ENCODE data around the gene ANTKMT. TPM values are rescaled to one million over a fixed set of nuclear protein-coding genes. Genes with fewer than 3 reads are reported as not detected.

ANTKMT gene
- total and polyA plus RNA-seq, 10 donors: 28.6 to 77.2 (median 38.7) TPM

DNA sequence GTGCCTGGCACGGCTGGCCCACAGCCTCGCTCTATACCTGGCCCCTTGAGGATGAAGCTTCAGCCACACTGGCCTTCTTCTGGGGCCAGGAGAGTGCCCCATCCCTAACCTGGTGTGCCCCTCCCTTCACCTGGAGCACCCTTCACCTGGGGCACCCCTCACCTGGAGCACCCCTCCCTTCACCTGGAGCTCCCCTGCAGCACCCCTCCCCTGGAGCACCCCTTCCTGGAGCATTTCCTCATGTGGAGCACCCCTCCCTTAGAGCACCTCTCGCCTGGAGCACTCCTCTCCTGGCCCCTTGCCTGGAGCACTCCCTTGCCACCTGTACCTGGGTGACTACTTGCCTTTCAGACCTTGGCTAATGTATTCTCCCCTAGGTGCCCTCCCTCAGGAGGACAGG lies 12.9 kb upstream of the ANTKMT start:
- no peaks in the 10 kb centered on the region for H3K9me3 ChIP-seq
- peaks cover 8 to 100% (median 81%) of the 10 kb centered on the region in 7 donors for H3K27me3 ChIP-seq (replicated peaks in 1 of 7)
- H3K36me3 ChIP-seq: no peaks in the 10 kb centered on the region
- H3K27ac ChIP-seq: no peak overlapping the region
- peaks cover 0 to 37% (median 16%) of the 10 kb centered on the region in 6 donors for H3K4me1 ChIP-seq
- WGBS, 5 donors: 51 to 59% (median 56%) methylated on average over 3 of the region's 3 CpGs
- no peak overlapping the region for H3K4me3 ChIP-seq
- no peak for DNase-seq
- TF ChIP-seq POLR2A (IDR thresholded peaks at IDR 0.05) (no peak), POLR2AphosphoS5 (IDR thresholded peaks at IDR 0.05) (no peak)
- TF ChIP-seq, protein P1, sequence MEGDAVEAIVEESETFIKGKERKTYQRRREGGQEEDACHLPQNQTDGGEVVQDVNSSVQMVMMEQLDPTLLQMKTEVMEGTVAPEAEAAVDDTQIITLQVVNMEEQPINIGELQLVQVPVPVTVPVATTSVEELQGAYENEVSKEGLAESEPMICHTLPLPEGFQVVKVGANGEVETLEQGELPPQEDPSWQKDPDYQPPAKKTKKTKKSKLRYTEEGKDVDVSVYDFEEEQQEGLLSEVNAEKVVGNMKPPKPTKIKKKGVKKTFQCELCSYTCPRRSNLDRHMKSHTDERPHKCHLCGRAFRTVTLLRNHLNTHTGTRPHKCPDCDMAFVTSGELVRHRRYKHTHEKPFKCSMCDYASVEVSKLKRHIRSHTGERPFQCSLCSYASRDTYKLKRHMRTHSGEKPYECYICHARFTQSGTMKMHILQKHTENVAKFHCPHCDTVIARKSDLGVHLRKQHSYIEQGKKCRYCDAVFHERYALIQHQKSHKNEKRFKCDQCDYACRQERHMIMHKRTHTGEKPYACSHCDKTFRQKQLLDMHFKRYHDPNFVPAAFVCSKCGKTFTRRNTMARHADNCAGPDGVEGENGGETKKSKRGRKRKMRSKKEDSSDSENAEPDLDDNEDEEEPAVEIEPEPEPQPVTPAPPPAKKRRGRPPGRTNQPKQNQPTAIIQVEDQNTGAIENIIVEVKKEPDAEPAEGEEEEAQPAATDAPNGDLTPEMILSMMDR (IDR thresholded peaks at IDR 0.05 in 8 of 11, conservative IDR thresholded peaks at IDR 0.05 in 3 of 11): no peak
- intact Hi-C loops (cut with DNase I; ENCODE audit: low total_unique reads): no loop called here

DNA sequence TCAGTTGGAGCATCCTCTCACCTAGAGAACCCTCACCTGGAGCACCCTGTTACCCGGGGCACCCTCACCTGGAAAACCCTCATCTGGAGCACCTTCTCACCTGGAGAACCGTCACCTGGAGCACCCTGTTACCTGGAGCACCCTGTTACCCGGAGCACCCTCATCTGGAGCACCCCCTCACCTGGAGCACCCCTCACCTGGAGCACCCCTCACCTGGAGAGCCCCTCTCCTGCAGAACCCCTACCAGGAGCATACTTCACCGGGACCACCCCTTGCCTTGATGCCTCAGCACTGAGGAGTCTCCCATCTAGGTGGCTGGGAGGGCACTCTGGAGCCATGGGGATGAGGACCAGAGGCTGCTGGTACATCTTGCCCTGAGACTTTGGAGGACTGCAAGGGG lies 12.0 kb upstream of the ANTKMT start:
- 67 to 90% (median 80%) methylated on average over 3 to 4 of the region's 4 CpGs for WGBS, 5 donors
- no peak for DNase-seq
- TF ChIP-seq, protein P1 (IDR thresholded peaks at IDR 0.05 in 8 of 11, conservative IDR thresholded peaks at IDR 0.05 in 3 of 11): no peak
- TF ChIP-seq POLR2A (IDR thresholded peaks at IDR 0.05): no peak
- TF ChIP-seq POLR2AphosphoS5 (IDR thresholded peaks at IDR 0.05): no peak
- Histone ChIP-seq H3K36me3 (no peaks in the 10 kb centered on the region), H3K4me3 (no peak overlapping the region), H3K27me3 (replicated peaks in 1 of 7) (peaks cover 8 to 100% (median 72%) of the 10 kb centered on the region in 7 donors), H3K27ac (no peak overlapping the region), H3K9me3 (no peaks in the 10 kb centered on the region), H3K4me1 (peaks cover 0 to 42% (median 17%) of the 10 kb centered on the region in 6 donors)
- intact Hi-C loops (cut with DNase I; ENCODE audit: low total_unique reads): no loop called here

DNA sequence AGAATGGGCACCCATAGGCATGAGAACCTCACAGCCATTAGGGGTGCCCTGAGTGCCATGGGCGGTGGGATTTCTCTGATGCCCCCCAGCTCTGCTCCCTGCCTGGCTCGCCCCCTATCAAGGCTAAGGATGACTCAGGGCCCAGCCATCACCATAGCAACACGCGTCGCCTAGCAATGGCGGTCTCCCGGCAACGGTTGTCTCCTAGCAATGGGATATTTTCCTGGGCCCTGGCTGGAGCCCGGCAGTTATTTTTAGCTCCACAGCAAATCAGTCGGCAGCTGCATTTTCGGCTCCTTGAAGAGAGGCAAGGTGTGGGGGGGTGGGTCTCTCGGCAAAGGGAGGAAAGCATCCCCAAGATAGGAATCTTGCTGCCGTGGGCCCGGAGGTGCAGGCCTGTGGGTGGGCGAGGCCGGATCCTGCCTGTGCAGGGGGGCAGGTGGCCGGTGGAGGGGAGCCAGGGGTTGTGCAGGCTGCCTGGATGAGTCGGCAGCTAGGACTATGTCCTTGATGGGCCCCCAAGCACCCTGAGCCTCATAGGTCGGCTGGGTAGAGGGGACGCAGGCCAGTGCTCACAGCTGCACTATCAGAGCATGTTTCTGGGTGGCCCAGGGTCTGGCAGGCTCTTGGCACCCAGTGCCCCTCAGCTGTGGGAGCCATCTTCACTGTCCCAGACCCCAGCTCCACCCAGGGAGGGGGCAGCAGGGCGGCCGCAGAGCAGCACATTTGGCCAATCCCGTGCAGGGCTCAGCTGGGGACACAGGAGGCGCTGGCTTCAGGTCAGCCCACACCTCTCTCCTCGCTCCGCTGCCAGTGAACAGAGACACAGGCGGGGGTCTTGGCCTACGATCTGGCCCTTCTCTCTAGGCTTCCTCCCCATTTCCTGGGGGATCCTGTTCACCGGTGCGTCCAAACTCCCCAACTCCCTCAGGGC lies 11.1 kb upstream of the ANTKMT start:
- TF ChIP-seq POLR2AphosphoS5 (IDR thresholded peaks at IDR 0.05): no peak
- TF ChIP-seq, protein P1 (IDR thresholded peaks at IDR 0.05 in 8 of 11, conservative IDR thresholded peaks at IDR 0.05 in 3 of 11): no peak
- no peak for TF ChIP-seq POLR2A (IDR thresholded peaks at IDR 0.05)
- Histone ChIP-seq H3K36me3 (no peaks in the 10 kb centered on the region), H3K4me1 (peaks cover 4 to 46% (median 26%) of the 10 kb centered on the region in 6 donors), H3K27ac (no peak overlapping the region), H3K4me3 (no peak overlapping the region), H3K27me3 (replicated peaks in 1 of 7) (peaks cover 8 to 100% (median 63%) of the 10 kb centered on the region in 7 donors), H3K9me3 (no peaks in the 10 kb centered on the region)
- DNase-seq: no peak
- WGBS, 5 donors: 35 to 40% (median 38%) methylated on average over 22 to 30 of the region's 30 CpGs
- intact Hi-C loops (cut with DNase I; ENCODE audit: low total_unique reads): loop anchor here (5.0 kb wide), 1 partner anchor 77 kb away; the partner anchor contains the start of genes CHTF18 and RPUSD1

DNA sequence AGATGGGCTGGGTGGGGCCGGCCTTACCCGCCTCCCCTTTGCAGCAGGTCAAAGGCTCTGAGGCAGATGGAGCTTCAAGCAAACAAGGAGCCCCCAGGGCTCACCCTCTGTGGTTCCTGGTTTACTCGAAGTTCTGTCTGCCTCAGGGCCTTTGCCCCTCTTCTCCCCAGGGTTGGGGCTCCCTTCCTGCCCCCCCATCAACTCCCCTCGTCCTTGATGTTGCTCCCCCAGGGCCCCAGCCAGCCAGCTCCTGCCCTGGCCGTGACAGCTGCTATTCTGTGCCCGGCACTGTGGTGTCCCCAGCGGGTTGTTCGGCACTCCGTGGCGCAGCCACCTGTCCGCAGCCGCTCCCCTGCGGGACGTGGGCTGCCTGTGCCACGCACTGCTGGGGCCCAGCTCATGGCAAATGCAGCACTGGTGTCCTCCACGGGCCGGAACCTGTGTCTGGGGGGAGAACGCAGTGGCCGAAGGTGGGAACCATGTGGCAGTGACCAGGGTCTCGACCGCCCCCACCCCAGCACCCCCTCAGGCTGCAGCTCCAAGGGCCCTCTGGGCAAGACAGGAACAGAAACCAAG lies 10.4 kb upstream of the ANTKMT start:
- intact Hi-C loops (cut with DNase I; ENCODE audit: low total_unique reads): loop anchor here (5.0 kb wide), 1 partner anchor 77 kb away; the partner anchor contains the start of genes CHTF18 and RPUSD1
- H3K27me3 ChIP-seq (replicated peaks in 1 of 7): peaks cover 8 to 98% (median 57%) of the 10 kb centered on the region in 7 donors
- DNase-seq: no peak
- no peaks in the 10 kb centered on the region for H3K36me3 ChIP-seq
- H3K9me3 ChIP-seq: no peaks in the 10 kb centered on the region
- peaks cover 4 to 46% (median 27%) of the 10 kb centered on the region in 6 donors for H3K4me1 ChIP-seq
- 62 to 71% (median 69%) methylated on average over 14 to 21 of the region's 21 CpGs for WGBS, 5 donors
- H3K4me3 ChIP-seq: no peak overlapping the region
- TF ChIP-seq POLR2AphosphoS5 (IDR thresholded peaks at IDR 0.05) (no peak), POLR2A (IDR thresholded peaks at IDR 0.05) (no peak)
- TF ChIP-seq, protein P1 (IDR thresholded peaks at IDR 0.05 in 8 of 11, conservative IDR thresholded peaks at IDR 0.05 in 3 of 11): no peak
- H3K27ac ChIP-seq: no peak overlapping the region
